Measurements from ENCODE around the gene TTC16.
"Not testable (repeated sequence)": the region's sequence is repeated elsewhere in the genome, so short reads cannot be mapped to it uniquely, and the experiment has no call there.

TTC16 gene

GRCh38 chr9:127744398-127745110 is 28.7 kb downstream of the TTC16 start:
- DNase-seq = no peak

DNA sequence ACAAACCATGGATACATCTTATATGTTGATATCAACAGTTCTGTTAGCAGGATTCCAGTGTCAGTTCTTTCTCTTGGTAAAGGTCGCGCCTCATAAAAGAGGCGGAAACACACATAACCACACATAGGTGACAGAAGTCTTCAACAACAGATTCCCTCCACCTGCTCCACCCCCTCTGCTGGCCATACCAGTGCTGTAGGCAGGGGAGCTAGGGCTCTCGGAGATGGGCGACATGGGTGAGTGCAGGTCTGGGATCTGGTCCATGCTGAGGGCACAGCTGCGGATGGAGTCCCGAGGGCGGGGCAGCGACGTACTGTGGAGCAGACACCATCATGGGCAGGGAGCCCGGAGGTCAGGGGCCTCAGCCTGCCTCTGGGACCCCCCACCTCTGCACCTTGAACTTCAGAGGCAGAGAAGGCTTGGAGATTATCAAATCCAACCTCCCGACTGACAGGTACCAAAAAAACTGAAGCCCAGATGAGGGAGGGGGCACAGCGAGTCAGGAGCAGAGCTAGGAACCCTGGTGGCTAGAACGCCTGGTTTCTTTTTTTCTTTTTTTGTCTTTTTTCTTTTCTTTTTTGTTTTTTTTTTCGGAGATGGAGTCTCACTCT is 31.2 kb downstream of the TTC16 start:
- DNase-seq = no peak

DNA sequence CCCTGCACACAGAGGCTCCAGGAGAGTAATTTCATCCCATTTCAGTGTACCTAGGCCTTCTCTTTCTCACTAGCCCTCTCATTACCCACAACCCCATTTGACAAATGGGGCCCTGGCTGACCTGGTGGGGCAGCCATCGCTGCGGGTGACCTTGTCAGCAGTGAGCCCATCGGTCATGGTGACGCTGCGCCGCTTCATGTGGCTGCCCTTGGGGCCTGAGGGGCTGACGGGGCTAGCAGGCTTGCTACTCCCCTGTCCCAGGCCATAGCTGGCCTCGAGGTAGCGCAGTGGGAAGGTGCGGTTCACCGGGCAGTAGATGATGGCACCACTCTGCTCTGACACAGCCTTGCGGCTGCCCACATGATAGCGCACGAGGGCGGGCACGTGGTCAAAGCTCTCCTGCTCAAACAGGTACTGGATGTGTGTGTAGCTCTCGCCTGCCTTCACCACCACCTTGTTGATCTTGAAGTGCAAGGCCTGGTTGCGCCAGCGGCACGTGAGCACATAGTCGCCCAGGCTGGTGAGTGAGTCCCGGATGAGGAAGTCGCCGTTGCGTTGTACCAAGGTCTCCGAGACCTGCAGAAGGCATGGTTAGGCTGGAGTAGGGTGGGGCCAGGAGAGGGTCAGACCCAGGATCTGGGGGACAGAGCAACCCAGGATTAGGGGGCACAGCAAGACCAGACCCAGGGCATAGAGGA is 33.4 kb downstream of the TTC16 start:
- no peak for DNase-seq

DNA sequence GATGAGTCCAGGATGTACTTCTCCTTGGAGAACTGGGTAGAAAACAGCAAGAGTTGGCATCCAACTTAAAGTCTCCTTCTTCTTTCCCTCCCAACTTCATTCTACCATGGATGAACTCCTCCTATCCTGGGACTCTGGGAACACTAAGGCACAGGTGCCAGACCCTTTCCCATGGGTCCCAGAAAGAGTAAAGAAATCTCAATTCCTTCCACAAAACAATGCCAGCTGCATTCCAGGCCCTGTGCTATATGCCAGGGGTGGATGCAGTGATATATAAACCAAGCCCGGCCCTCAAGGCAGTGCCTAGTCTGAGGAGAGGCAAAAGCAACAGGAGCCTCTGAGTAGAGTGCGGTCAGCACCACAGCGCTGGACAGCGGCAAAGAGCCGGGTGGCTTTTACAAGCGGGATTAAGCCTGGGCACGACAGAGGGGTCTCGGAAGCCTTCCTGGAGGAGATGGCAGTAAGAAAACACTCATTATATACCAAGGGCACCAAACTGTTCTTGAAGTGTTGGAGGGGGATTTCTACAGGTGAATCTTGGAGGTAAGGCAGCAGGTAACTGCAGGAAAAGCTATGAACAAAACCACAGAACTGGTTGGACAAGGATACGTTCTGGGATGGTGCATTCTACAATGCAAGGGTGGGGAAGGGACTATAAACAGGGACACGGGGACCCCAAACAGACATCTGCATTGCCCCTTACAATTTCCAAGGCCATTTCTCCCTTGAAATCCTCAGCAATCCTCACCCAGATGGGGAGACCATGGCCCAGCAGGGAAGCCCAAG is 35.6 kb downstream of the TTC16 start:
- no peak for DNase-seq

- no peak for DNase-seq
Observed at GRCh38 chr9:127753148-127753547, 37.3 kb downstream of the TTC16 start.

GRCh38 chr9:127753622-127754021 is 37.7 kb downstream of the TTC16 start:
- DNase-seq = no peak

- no peak for DNase-seq
Observed at GRCh38 chr9:127754099-127755060, 38.5 kb downstream of the TTC16 start.

- no peak for DNase-seq
Observed at GRCh38 chr9:127755061-127756060, 39.5 kb downstream of the TTC16 start.

DNA sequence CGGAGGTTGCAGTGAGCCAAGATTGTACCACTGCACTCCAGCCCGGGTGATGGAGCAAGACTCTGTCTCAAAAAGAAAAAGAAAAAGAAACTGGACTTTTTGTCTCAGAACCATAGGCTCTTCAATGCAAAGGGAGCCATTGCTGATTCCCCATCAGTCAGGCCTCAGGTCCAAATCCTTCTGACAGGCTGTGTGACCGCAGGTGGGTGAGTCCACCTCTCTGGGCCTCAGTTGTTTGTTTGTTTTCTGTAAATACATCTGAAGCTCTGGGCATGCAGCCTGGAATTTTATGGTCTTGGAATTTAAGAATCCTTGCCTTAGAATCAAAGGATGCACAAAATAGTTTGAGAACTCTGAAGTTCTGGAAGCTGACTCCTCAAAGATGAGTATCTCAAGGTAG is 40.4 kb downstream of the TTC16 start:
- no peak for DNase-seq

DNA sequence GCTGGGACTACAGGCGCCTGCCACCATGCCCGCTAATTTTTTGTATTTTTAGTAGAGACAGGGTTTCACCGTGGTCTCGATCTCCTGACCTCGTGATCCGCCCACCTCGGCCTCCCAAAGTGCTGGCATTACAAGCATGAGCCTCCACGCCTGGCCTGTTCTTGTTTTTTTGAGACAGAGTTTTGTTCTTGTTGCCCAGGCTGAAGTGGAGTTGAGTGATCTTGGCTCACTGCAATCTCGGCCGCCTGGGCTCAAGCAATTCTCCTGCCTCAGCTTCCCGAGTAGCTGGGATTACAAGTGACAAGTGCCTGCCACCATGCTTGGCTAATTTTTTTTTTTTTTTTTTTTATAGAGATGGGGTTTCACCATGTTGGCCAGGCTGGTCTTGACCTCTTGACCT is 40.9 kb downstream of the TTC16 start:
- not testable (repeated sequence) for DNase-seq

- no peak for DNase-seq
Observed at GRCh38 chr9:127758843-127759242, 43.0 kb downstream of the TTC16 start.

GRCh38 chr9:127761061-127761460 is 45.2 kb downstream of the TTC16 start:
- DNase-seq = no peak

GRCh38 chr9:127761491-127761956 is 45.6 kb downstream of the TTC16 start:
- no peak for DNase-seq

DNA sequence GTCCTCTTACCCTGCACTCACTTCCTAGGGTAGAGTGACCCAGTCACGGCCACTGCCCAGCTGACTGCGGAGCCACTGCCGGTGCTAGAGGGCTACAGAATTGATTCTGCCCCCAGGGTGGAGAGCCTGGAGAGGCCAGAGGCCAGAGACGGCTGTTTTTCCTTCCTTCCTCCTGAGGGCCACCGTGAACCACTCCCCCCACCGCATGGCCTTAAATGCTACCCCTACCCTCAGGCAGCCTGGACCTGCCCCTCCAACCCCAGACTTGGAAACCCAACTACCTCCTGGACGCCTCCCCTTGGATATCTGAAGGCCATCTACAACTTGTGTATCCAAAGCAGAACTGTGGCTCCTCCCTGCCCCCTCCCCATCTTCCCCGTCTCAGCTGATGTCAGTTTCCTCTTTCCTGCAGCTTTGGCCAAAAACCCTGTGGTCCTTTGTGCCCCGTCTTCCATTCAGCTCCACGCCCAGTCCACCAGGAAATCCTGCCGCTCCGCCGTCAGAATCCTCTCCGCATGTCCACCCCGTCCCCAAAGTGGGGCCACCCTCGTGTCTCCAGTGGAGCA is 46.3 kb downstream of the TTC16 start:
- no peak for DNase-seq

- DNase-seq = no peak
Observed at GRCh38 chr9:127763918-127764384, 48.1 kb downstream of the TTC16 start.

DNA sequence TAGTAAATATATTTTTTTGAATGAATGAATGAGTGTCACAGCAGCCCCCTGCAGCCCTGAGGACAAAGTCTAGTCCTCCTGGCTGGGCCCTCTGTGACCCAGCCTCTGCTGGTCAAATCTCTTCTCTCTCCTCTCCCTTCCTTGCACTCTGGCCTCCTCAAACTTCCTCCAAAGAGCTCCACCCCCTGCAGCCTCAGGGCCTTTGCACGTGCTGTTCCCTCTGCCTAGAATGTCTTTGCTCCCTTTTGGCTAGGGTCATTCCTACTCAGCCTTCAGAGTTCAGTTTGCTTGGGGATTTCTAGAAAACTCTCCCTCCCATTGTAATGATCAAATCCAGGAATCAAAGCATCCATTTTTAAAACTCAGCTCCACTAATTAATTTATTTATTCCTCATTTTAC is 49.5 kb downstream of the TTC16 start:
- no peak for DNase-seq

DNA sequence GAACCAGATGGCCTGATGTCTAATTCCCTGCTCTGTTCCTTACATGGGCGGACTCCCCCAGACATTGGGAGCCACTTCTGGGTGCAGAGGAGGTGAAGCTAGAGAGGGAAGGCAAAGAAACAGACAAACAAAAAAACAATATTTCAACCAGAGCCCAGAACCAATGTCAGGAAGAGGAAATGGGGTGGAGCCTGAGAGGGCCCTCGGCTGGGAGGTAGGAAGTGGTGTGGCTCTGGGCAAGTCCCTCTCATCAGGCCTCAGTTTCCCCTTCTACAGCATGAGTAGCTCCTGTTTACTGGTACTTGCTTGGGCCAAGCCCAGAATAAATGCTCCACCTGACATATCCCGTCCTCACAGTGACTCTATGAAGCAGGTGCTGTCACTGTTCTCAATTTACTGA is 51.5 kb downstream of the TTC16 start:
- peak; percentile 31 for DNase-seq

- DNase-seq = no peak
Observed at GRCh38 chr9:127767909-127768331, 52.0 kb downstream of the TTC16 start.

- DNase-seq = no peak
Observed at GRCh38 chr9:127768698-127769097, 52.8 kb downstream of the TTC16 start.

- DNase-seq = no peak
Observed at GRCh38 chr9:127769101-127769500, 53.2 kb downstream of the TTC16 start.
